ENCODE data around the gene HDDC3.

The HDDC3 gene

GRCh38 chr15:90895571-90896117, 36.7 kb downstream of the HDDC3 start:
- TF ChIP-seq CTCF (conservative IDR thresholded peaks at IDR 0.05; ENCODE audit: low read depth), result no peak
- DNase-seq (ENCODE audit: low spot score), result no peak
- POLR2A ChIA-PET (ENCODE audit: low non-redundant PET), result interaction anchor here (0.6 kb wide), 1 partner anchor 136 kb away, joined by 4 read pairs; no protein-coding TSS in a partner anchor
- CTCF ChIA-PET, result interaction anchor here (1.0 to 1.4 kb wide), 4 partner anchors 9 to 37 kb away, joined by 4 to 5 read pairs (median 4); partner anchors contain the start of gene HDDC3
- no peak overlapping the region for H3K27ac ChIP-seq

- DNase-seq (ENCODE audit: low spot score), result no peak
- H3K27ac ChIP-seq, result no peak overlapping the region
- ChIA-PET POLR2A (ENCODE audit: low non-redundant PET) (no interaction called here), CTCF (interaction anchor here (0.5 to 0.7 kb wide), 4 partner anchors 12 to 574 kb away, joined by 3 read pairs; no protein-coding TSS in a partner anchor)
- TF ChIP-seq CTCF (conservative IDR thresholded peaks at IDR 0.05; ENCODE audit: low read depth), result no peak
Observed at GRCh38 chr15:90893175-90894090, 38.9 kb downstream of the HDDC3 start.

GRCh38 chr15:90892498-90893174, 39.7 kb downstream of the HDDC3 start:
- POLR2A ChIA-PET (ENCODE audit: low non-redundant PET), result no interaction called here
- H3K27ac ChIP-seq, result no peak overlapping the region
- TF ChIP-seq CTCF (conservative IDR thresholded peaks at IDR 0.05; ENCODE audit: low read depth), result no peak
- CTCF ChIA-PET, result no interaction called here
- DNase-seq (ENCODE audit: low spot score), result no peak

- no peak overlapping the region for H3K27ac ChIP-seq
- no peak for TF ChIP-seq CTCF (conservative IDR thresholded peaks at IDR 0.05; ENCODE audit: low read depth)
- no peak for DNase-seq (ENCODE audit: low spot score)
- POLR2A ChIA-PET (ENCODE audit: low non-redundant PET), result no interaction called here
- CTCF ChIA-PET, result no interaction called here
Observed at GRCh38 chr15:90892023-90892422, 40.3 kb downstream of the HDDC3 start.

GRCh38 chr15:90891346-90891949, 40.9 kb downstream of the HDDC3 start:
- no peak overlapping the region for H3K27ac ChIP-seq
- POLR2A ChIA-PET (ENCODE audit: low non-redundant PET), result no interaction called here
- DNase-seq (ENCODE audit: low spot score), result no peak
- no peak for TF ChIP-seq CTCF (conservative IDR thresholded peaks at IDR 0.05; ENCODE audit: low read depth)
- CTCF ChIA-PET, result no interaction called here

- DNase-seq (ENCODE audit: low spot score), result no peak
- no peak overlapping the region for H3K27ac ChIP-seq
- CTCF ChIA-PET, result no interaction called here
- POLR2A ChIA-PET (ENCODE audit: low non-redundant PET), result no interaction called here
- TF ChIP-seq CTCF (conservative IDR thresholded peaks at IDR 0.05; ENCODE audit: low read depth), result no peak
Observed at GRCh38 chr15:90890839-90891238, 41.5 kb downstream of the HDDC3 start.
